ENCODE measurements around the gene MAF.

MAF gene

GRCh38 chr16:79610771-79611170, 10.2 kb upstream of the MAF start:
- DNase-seq = peak; percentile 38
- no peaks in the 10 kb centered on the region for H3K36me3 ChIP-seq (replicated peaks)
- no peak overlapping the region for H3K4me3 ChIP-seq (ENCODE audit: low read depth, low read length)
- TF ChIP-seq CTCF (IDR thresholded peaks at IDR 0.05; ENCODE audit: low read depth, low read length, missing control alignments) = no peak
- in situ Hi-C loops (cut with HindIII; ENCODE audit: low pct_ligation_motif_present, low sequenced_read_pairs) = no loop called here
- no peak overlapping the region for H3K27ac ChIP-seq
- no peaks in the 10 kb centered on the region for H3K27me3 ChIP-seq (replicated peaks)

GRCh38 chr16:79609861-79610260, 9.3 kb upstream of the MAF start:
- H3K4me3 ChIP-seq (ENCODE audit: low read depth, low read length) = no peak overlapping the region
- H3K27me3 ChIP-seq (replicated peaks) = no peaks in the 10 kb centered on the region
- in situ Hi-C loops (cut with HindIII; ENCODE audit: low pct_ligation_motif_present, low sequenced_read_pairs) = no loop called here
- TF ChIP-seq CTCF (IDR thresholded peaks at IDR 0.05; ENCODE audit: low read depth, low read length, missing control alignments) = no peak
- H3K27ac ChIP-seq = no peak overlapping the region
- DNase-seq = no peak
- H3K36me3 ChIP-seq (replicated peaks) = no peaks in the 10 kb centered on the region

DNA sequence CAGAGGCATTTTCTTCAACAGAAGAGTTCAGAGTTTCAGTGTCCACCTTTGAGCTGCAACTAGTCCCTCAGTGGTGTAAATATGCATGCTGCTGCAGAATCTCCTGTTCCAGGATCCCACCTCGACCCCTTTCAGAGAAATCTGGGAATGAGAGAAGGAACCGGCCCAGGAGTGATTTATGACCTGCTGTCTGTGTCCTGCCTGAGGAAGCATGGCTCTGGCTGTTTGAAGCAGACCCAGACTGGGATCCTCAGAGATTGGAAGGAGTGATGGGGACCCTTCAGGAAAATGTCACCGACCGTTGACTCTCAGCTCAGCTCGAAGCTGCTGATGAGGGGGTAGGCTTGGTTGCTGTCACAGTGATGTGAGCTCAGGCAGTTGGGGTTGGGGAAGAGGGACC, 8.4 kb upstream of the MAF start:
- no peak overlapping the region for H3K4me3 ChIP-seq (ENCODE audit: low read depth, low read length)
- no peaks in the 10 kb centered on the region for H3K36me3 ChIP-seq (replicated peaks)
- no peak for TF ChIP-seq CTCF (IDR thresholded peaks at IDR 0.05; ENCODE audit: low read depth, low read length, missing control alignments)
- no peak for DNase-seq
- no peaks in the 10 kb centered on the region for H3K27me3 ChIP-seq (replicated peaks)
- in situ Hi-C loops (cut with HindIII; ENCODE audit: low pct_ligation_motif_present, low sequenced_read_pairs) = no loop called here
- H3K27ac ChIP-seq = no peak overlapping the region

GRCh38 chr16:79607587-79607986, 7.0 kb upstream of the MAF start:
- in situ Hi-C loops (cut with HindIII; ENCODE audit: low pct_ligation_motif_present, low sequenced_read_pairs) = no loop called here
- Histone ChIP-seq H3K27ac (no peak overlapping the region), H3K27me3 (replicated peaks) (no peaks in the 10 kb centered on the region), H3K36me3 (replicated peaks) (no peaks in the 10 kb centered on the region), H3K4me3 (ENCODE audit: low read depth, low read length) (no peak overlapping the region)
- TF ChIP-seq CTCF (IDR thresholded peaks at IDR 0.05; ENCODE audit: low read depth, low read length, missing control alignments) = no peak
- peak; percentile 63 for DNase-seq

- peak; percentile 58 for DNase-seq
- H3K27ac ChIP-seq = no peak overlapping the region
- in situ Hi-C loops (cut with HindIII; ENCODE audit: low pct_ligation_motif_present, low sequenced_read_pairs) = no loop called here
- no peaks in the 10 kb centered on the region for H3K36me3 ChIP-seq (replicated peaks)
- no peak overlapping the region for H3K4me3 ChIP-seq (ENCODE audit: low read depth, low read length)
- H3K27me3 ChIP-seq (replicated peaks) = no peaks in the 10 kb centered on the region
- TF ChIP-seq CTCF (IDR thresholded peaks at IDR 0.05; ENCODE audit: low read depth, low read length, missing control alignments) = no peak
Measured at GRCh38 chr16:79605999-79606398, 5.5 kb upstream of the MAF start.

GRCh38 chr16:79603055-79603454, 2.5 kb upstream of the MAF start:
- Histone ChIP-seq H3K27ac (no peak overlapping the region), H3K4me3 (ENCODE audit: low read depth, low read length) (no peak overlapping the region), H3K36me3 (replicated peaks) (no peaks in the 10 kb centered on the region), H3K27me3 (replicated peaks) (no peaks in the 10 kb centered on the region)
- TF ChIP-seq CTCF (IDR thresholded peaks at IDR 0.05; ENCODE audit: low read depth, low read length, missing control alignments) = no peak
- in situ Hi-C loops (cut with HindIII; ENCODE audit: low pct_ligation_motif_present, low sequenced_read_pairs) = no loop called here
- DNase-seq = no peak

Measured in brain microvascular endothelial cell (primary cell).